DMS53 treated with DMSO at 0.1 percent for 48 hours (cell line): ENCODE data around the gene SREBF2.

Experiments used
- DNase-seq: peaks from one replicate; lab custom pipeline; 2025; ENCODE audit not compliant: unreplicated experiment; lab: John Stamatoyannopoulos, UW

SREBF2 gene

DNA sequence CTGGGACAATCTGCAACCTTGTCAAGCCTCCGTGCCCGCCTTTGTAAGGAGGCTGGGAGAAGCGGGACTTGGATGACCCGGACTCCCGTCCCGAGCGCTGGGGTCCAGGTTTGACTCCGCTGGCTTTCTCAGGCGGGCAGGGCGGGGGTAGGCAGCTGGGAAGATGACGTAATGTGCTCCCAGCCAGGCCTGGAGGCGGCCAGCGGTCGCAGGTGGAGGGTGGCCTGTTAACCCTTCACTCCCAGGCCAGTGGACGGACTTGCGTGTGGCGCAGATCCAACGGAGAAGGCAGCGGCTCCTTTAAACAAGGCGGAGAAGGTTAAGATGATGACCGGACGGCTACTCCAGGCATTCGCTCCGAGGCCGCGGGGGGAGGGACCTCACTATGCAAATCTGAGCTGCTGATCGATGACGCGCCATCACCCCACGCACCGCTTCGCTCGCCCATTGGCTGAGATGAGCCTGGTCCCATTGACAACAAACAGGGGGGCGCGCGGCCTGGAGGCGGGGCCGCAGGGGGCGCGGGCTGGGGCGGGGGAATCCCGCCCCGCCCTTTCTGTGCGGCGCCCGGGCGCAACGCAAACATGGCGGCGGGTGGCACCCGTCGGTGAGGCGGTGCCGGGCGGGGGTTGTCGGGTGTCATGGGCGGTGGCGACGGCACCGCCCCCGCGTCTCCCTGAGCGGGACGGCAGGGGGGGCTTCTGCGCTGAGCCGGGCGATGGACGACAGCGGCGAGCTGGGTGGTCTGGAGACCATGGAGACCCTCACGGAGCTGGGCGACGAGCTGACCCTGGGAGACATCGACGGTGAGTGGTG lies at the start of gene SREBF2:
Gene SREBF2, plus strand, starts transcription at position 553 of the 816 bp plus-strand sequence. Its CDS starts 166 bp downstream, at position 719.
- DNase-seq, result peak; percentile 91

DNA sequence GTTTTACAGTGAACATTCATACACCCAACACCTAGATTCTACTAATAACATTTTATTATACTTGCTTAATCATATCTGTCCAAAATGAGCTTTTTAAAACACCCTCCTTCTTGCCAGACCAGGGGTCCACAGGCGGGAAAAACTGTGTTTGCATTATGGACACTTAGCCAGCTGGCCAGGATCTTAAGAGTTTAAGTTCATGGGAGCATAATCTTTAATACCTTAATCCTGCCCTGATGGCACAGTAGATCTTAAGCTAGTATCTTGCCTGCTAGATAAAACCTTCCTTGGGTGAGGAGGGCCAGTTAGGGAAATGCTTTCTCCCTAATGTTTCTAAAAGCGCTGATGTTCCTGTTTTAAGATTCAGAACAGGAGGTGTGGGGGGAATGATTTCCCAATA lies 45.6 kb upstream of the SREBF2 start:
- no peak for DNase-seq

DNA sequence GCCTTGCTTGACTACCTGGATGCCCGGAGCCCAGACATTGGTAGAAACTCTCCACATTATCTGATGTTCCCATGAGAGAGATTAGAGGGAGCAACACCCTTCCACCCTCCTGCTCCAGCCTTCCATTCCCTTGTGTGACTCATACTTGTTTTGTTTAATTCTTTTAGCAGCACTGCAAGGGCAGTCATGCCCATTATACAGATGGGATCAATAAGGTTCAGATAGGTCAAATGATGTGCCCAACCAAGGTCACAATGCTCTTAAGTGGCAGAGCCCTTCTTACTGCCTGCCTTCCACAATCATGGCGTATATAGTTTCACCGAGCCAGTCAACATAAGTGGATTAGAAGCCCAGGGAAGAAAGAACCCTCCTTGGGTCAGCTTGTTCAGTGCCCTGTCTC lies 39.0 kb upstream of the SREBF2 start:
- no peak for DNase-seq

DNA sequence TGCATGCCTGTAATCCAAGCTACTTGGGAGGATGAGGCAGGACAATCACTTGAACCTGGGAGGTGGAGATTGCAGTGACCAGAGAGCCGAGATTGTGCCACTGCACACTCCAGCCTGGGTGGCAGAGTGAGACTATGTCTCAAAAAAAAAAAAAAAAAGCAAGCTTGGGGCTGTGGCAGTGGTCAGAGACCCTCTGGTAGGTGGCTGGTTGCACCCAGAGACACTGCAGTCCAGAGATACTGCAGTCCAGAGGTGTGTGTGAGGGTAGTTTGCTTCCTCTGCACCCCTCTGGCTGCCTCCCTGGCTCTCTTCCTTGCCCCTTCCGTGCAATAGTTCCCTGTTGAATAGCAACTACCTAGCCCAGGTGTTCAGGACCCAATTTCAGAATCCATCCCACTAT lies 34.2 kb upstream of the SREBF2 start:
- no peak for DNase-seq

DNA sequence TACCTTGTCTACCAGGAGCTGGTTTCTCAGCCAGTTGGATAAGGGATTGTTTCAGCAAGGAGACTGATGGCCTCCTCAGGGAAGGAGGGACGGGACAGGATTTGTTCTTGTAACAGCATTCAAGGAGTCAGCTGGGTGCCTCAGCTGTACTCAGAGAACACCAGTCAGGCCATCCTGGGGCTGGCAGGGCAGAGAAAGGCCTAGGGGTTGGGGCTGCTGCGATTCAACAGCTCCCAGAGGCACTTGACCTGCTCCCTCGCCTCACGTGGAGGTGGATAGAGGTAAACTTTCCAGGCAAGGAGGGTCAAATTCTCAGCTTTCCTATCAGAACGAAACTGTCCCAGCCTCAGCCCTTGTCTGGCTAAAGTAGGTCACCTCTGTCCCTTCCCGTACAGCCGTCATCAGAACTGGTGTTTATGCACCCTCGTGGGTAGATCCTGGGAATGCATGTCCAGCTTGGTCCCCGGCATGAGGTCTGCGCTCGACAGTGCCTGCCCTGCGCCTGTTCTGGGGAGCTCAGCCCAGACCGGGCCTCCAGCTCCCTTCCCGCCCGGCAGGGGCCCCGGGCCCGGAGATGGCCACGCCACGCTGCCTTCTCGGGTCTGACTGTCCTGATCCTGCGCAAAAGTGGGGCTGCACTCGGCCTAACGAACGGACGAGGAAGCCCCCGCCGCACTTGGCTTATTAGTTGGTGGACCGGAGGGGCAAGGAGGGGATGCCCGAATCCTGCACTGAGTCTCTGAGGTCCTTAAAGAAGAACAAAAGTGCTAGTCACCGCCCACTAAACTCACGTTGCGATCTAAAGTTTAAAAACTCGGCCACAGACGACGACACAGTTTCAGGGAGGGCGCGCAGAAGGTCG lies 33.2 kb upstream of the SREBF2 start:
- peak; percentile 8 for DNase-seq

DNA sequence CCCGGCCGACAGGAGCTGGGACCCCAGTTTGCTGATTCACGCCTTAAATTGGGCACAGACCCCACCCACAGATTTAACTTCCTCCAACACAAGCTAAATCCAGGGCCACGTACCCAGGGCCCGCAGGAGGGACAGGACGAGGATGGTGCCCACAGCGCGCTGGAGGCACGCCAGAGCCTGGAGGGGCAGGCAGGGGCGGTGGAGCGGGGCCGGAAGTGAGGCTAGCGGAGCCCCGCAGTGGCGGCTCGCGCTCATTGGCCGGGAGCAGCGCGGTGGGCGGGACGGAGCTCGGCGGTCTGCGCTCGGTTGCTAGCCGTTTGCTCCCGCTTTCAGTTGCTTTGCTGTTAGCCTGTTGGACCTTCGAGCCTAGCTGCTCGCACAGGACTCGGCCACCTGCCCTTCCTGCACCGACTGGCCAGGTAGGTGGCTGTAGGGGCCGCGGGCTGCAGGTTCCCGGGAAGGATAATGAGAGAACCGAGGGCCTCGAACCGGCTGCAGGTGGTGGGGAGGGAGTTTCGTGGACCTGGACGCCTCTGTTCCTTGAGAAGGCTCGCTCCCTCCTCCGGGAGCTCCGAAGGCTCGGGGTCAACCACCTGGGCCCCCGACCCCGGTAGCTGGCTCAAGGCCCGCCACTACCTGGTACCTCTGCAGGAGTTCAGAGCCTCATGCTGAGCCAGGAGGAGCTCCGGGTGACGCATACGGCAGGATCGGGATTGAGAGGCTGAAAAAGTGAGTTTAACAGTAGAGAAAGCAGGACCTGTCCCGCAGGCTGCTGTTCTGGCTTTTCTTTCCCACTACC lies 32.4 kb upstream of the SREBF2 start, which contains the start of gene CCDC134:
Gene CCDC134, plus strand, starts transcription at position 332 of the 799 bp plus-strand sequence. CDS start 8,212 bp downstream, outside the sequence.
- peak; percentile 73 for DNase-seq

DNA sequence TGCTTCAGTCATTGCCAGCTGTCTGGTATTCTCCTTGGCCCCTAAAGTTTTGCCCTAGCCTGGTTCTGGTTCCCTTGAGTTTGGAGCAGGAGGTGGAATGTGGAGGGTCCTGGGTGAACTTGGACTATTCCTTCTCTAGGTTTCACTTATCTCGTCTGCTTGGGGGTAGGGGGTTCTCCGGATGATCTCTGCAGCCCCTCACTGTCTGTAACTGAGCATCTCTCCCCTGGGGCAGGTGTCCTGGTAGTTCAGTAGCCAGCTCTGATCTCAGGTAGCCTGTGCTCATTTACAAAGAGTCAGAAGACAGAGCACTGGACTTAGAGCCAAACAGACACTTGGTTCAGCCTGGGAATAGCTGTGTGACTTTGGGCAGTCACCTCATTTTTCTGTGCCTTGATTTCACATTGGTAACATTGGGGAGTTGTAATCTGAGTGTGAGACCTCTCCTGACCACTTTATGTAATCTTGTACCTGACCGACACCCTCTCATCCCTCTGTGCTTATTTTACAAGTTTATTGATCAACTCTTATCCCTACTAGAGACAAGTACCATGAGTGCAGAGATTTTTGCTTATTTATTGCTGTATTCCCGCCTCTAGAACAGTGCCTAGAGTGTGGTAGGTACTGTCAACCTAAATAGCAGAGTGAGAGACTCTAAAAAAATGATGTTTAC lies 31.6 kb upstream of the SREBF2 start:
- no peak for DNase-seq

DNA sequence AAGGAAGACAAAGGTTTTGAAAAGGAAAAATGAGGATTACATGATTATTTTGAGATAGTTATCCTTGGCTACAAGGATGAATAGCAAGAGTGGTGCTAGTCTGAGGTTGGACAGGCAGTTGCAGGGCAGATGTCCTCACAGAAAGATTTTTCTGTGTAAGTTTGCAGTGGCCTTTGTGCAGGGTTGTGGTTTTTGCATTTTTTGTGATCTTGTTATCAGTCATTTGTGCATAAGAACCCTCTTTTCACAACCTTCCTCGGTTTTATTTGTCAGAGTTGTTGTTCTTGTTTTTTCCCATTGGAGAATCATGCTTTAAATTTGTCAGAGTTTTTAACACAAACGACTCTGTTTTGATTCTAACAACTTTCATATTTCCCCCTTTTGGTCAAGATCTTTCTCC lies 31.0 kb upstream of the SREBF2 start:
- DNase-seq, result no peak

DNA sequence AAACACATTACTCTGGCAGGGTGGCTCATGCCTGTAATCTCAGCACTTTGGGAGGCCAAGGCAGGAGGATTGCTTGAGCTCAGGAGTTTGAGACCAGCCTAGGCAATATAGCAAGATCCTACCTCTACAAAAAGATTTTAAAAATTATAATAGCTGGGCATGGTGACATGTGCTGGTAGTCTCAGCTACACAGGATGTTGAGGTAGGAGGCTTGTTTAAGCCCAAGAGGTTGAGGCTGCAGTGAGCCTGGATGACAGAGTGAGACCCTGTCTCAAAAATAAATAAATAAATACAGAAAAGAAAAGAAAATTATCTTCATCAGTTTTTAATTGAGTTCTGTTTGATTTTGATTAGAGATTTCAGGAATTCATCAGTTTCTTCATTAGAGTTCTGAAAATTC lies 27.3 kb upstream of the SREBF2 start:
- no peak for DNase-seq

DNA sequence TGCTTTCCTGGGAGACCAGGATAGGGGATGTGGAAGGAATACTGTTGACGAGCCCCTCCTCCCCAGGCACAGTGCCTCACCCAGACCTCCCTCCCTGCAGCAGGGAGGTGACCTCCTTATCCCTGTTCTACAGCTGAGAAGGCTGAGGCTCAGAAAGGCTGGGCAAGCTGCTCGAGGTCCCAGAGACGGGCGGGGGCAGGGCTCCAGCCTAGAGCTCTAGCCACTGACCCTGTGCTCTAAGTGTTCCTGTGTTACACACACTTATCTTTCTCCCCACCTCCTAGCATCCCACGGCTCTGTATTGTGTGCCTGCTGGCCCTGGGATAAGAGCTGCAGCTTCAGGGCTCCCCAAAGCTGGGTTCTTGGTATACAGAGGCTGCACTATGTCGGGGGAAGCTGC lies 24.5 kb upstream of the SREBF2 start:
- DNase-seq, result no peak

DNA sequence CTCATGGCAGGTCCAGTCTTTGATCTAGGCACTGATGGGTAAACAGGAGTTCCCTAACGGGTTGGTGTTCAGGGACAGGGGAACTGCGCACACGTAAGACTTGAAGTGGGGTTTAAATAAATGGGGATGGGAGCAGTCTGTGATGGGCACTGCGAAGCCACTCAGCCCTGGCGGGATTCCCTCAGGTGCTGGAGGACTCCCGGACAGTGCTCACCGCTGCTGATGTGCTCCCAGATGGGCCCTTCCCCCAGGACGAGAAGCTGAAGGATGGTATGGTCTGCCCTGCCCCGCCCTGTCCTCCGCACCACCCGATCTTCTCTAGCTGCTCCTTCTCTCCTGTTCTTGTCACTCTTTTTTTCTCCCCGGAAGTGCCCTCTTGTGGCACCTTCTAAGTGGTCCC lies 22.9 kb upstream of the SREBF2 start:
- no peak for DNase-seq

DNA sequence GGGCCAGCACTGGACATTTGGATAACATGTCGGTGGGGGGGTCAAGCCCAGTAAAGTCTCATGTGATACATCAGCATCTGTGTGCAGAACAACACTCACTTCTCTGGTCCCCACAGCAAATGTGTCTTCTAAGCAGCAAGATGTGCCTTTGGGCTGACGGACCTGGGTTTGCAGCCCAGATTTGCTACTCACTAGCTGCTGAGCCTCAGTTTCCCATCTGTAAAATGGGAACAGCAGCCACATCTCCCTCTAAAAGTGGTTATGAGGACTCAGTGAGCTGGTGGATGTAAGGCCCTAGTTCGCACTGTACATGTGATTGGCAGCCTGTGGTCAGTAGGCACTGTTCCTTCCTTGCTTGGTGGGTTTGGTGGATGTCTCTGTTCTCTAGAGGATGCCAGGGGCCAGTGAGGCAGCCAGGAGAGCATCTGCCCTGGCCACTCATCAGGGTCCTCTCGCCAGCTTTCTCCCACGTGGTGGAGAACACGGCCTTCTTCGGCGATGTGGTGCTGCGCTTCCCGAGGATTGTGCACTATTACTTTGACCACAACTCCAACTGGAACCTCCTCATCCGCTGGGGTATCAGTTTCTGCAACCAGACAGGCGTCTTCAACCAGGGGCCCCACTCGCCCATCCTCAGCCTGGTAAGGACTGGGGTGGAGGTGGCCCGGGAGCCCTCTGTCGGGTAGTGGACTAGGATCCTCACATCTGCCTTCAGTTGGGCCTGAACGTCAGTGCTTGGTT lies 19.9 kb upstream of the SREBF2 start:
- no peak for DNase-seq

DNA sequence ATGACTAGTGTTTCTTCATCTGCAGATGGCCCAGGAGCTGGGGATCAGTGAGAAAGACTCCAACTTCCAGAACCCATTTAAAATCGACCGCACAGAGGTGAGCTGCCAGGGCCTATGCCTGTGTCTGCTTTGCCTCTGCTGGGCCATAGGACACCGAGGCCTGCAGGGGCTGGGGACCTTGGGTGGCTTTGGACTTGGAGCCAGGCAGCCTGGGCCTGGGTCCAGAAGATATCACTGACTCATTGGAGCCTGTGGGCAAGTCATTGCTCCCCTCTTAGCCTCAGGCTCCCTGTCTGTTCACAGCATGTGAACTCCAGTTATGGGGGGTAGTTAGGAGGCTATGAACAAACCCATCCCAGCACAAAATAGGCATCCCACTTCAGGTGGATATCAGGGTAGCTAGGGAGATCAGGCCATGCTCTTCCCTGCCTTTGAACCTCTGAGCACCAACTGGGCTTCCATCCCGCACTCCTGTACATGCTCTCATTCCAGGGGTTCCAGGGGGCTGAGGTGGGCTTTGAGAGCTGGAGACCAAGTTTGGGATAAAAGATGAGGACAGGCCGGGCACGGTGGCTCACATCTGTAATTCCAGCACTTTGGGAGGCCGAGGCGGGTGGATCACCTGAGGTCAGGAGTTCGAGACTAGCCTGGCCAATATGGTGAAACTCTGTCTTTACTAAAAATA lies 19.0 kb upstream of the SREBF2 start:
- DNase-seq, result no peak

DNA sequence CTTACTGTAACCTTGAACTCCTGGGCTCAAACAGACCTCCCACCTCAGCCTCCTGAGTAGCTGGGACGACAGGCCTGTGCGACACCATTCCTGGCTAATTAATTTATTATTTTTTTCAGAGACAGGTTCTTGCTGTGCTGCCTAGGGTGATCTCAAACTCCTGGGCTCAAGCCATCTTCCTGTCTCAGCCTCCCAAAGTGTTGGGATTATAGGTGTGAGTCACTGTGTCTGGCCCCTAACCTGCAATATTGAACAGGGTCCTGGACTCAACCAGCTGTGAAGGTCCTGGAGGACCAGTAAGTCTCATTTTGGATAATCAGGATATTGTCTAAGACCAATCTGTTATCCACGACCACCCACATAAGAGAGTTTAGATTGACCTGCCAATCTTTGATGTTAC lies 17.2 kb upstream of the SREBF2 start:
- DNase-seq, result no peak

DNA sequence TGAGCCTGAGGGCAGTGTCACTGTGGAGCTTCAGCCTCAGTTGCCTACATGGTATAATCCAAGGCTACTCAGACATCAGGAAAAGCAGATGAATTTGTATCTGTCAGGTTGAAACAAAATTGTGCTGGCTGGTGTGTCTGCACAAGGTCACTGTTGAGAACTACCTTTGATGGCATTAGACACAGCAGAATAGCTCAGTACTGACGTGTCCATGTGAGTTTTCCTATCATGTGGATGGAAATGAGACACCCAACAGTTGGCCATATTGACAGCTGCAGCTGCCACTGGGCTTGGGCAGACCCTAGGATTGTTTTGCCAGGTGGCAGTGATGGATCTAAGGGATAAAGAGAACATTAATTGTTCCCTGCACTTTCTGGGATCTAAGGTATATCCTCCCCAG lies 16.7 kb upstream of the SREBF2 start:
- no peak for DNase-seq

DNA sequence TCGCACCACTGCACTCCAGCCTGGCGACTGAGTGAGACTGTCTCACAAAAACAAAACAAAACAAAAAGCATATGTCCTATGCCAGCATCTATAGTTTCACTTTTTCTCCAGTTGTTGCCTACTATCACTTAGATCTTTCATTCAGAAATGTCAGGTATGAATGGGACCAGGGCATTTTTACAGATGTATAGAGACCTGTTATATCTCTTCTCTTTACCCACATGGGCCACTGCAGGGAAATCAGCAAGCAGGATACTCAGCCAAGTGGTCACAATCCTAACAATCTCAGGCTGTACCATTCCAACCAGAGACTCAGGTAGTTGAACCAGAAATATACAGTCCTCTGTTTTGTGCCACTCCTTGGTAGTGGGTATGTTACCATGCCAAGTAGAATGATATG lies 16.0 kb upstream of the SREBF2 start:
- no peak for DNase-seq

DNA sequence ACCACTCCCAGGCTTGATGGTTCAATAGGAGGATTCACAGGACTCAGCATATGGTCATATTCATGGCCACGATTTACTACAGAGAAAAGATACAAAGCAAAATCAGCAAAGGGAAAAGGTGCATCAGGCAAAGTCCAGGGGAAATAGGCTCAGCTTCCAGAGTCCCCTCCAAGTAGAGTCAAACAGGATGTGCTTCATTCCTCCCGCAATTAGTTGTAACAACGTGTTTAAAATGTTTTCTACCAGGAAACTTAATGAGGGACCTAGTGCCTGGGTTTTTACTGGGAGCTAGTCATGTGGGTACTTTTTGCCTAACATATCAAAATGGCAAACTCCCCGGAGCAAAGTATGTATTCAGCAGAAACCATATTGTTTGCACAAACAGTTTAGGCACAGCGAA lies 14.9 kb upstream of the SREBF2 start:
- no peak for DNase-seq

DNA sequence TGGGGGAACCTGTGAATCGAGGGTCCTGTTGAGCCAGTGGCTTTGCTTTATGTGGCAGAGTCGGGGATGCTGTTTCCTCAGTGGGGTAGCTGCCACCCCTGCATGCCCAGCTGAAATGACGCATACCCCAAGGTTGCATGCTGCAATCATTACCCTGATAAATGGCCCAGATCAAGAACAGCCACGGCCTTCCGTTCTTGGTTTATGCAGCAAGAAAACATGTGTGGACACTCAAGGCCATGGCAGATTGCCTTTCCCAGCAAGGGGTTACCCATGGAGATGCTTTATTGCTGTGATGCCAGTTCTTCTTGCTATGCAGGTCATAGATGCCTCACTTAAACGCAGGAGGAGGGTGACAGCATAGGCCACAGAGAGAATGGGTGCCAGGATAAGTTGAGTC lies 14.3 kb upstream of the SREBF2 start:
- no peak for DNase-seq

DNA sequence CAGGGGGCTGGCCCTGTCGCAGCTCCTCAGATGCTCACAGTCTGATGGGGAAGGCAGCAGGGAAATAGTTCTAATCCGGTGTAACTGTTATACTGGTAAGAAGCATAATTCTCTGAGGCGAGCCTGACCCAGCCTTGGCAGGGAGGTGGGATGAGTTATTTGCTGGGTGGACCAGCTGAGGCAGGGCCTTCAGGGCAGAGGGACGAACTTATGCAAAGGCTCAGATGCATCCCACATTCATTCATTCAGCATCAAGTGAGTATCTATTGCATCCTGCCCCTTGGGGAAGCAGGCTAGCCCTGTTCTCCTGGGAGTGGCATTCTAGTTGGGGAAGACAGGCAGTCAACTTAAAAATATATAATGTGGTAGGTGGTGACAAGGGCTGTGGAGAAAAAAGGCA lies 13.6 kb upstream of the SREBF2 start:
- DNase-seq, result no peak
